ENCODE data around the gene F2RL2.
A peak's percentile ranks its signal among the peaks of the same experiment; 100 is the strongest.
"Not testable (repeated sequence)": the region's sequence is repeated elsewhere in the genome, so short reads cannot be mapped to it uniquely, and the experiment has no call there.

F2RL2 gene

DNA sequence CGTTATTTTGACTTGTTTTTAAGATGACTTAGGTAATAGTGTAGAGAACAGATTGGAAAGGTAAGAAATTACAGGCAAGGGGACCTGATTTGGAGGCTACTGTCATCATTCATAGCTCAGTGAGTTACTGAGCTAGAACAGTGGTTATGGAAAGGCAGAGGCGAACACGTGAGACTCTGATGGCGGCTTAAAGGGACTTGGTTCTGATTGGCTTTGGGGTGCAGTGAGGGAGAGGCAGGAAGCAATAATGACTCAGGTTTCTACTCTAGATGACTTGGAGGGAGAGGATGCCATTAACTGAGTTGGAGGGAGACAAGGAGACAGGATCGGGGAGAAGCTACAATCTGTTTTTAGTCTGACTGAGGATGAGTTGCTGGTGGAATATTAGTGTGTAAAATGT lies 3.0 kb downstream of the F2RL2 start:
- DNase-seq, result no peak

DNA sequence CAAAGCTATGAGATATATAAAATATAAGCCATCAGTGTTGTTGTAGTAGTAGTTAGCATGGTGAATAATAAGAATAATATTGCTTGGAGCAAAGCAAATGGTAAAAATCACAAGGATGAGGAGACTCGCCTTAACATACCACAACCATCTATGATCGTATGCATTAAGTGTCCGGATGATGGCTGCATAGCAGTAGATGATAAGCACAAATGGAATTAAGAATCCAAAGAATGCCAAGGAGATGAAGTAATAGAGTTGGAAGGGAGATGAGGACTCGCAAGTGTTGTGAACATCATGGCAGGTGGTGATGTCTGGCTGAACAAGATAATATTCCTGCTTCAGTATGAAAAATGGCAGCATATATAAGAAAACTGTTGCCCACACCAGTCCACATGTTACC lies 5.5 kb downstream of the F2RL2 start:
- DNase-seq, result peak; percentile 89

DNA sequence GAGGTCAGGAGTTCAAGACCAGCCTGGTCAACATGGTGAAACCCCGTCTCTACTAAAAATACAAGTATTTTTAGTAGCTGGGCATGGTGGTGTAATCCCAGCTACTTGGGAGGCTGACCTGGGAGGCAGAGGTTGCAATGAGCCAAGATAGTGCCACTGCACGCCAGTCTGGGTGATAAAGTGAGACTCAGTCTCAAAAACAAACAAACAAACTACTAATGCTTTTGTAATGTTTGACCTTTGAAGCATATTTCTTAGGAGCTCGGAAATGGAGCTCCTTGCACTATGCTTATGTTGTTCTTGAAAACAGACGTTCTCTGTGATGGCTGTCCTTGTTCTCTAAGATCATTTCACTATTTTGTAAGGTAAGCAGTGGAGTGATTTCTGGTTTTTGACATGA lies 6.0 kb downstream of the F2RL2 start:
- DNase-seq, result peak; percentile 35

DNA sequence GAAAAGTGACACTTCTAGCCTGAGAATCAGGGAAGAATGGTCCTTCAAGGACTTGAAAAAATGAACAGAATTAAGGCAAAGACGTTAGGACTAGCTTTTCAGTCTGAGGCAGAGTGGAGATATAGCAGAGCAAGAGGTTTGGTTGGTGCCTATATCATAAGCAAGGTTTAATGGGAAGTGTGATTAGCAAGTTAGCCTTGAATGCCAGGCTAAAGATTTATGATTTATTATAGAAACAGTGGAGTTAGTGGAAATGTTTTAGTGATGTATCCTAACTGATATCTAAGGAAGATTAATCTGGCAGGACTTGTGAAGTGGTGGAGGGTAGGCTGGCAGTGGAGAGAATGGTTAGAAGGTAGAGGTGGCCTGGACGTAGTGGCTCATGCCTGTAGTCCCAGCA lies 7.0 kb downstream of the F2RL2 start:
- DNase-seq, result no peak

DNA sequence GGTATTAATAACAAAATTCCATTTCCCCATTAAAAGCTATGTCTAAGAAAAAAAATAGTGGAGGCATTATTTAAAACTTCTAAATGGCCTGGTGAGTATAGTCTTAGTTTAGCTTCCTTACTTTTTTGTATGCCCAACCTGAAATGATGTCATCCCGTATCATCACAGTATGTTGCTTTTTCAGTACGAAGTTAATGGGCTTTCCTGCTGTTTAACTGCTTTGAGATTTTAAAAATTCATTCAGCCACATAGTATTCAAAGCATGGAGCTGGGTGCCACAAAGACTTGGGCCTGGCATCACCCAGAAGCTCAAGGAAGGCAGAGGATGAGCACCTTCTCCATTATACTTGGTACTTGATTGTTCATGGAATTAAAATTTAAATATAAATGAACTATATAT lies 7.4 kb downstream of the F2RL2 start:
- DNase-seq, result no peak

DNA sequence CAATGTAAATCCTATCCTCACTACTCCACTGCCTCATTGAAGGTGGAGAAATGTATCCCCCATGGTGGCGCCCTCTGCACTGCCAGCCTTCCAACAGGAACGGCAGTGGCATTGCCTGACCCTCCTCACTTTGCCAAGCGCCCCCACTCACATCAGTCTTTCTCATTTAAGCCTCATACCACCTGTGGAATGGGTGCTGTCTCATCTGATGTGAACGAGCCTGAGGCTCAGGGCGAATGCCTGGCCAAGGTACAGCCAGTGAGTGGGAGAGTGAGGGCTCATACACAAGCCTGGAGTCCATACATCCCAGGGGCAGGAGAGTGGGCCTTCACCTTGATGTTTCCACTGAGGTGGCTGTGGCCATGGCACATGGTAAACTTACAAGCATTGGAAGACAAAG lies 10.3 kb downstream of the F2RL2 start:
- DNase-seq, result no peak

DNA sequence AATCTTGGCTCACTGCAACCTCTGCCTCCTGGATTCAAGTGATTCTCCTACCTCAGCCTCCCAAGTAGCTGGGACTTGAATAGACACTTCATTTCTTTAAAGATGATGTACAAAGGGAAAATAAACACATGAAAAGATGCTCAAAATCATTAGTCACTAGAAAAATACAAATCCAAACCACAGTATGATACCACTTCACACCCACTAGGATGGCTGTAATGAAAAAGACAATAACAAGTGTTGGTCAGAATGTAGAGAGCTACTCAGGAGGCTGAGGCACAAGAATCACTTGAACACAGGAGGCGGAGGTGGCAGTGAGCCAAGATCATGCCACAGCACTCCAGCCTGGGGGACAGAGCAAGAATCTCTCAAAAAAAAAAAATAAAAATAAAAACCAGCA lies 13.0 kb downstream of the F2RL2 start:
- no peak for DNase-seq

DNA sequence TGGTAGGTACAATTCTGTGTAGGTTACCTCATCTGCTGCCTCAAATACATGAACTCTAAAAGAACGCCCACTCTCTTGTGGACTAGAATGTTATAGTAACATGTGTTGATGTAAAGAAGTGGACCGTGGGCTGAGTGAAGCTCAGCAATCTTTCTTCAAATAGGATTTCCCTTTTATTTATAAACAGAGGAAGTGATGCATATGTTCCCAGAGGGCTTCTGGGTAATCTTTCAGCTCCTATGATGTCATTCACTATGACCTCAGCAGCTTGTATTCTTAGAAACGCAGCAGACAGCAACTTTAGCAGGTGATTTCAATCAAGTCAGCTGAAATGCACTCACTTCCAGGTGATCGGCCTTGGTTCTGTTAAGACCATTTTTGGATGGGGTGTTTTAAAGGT lies 14.4 kb downstream of the F2RL2 start:
- DNase-seq, result peak; percentile 73

DNA sequence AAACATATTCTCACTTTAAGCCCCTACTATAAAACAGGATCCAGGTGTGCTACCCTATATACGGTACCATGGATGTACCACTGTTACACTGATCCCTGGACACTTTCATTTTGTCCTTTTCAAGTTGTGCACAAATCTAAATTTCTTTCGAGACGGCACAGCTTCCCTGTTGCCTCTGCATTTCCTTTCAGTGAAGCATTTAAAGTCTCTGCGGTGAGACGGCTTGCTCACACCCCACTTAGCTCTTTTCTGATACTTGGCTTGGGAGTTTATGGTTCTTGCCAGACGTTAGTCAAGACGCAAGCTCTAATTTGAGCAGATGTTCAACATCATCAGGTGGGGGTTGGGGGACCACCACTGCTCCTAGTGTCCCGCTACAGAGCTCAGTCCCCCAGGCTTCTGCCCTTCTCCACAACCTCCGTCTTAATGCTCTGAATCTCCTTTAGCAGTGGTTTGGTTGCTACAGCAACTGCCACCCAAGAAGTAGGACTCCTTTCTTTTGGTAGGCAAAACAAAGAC lies 15.8 kb downstream of the F2RL2 start:
- no peak for DNase-seq

DNA sequence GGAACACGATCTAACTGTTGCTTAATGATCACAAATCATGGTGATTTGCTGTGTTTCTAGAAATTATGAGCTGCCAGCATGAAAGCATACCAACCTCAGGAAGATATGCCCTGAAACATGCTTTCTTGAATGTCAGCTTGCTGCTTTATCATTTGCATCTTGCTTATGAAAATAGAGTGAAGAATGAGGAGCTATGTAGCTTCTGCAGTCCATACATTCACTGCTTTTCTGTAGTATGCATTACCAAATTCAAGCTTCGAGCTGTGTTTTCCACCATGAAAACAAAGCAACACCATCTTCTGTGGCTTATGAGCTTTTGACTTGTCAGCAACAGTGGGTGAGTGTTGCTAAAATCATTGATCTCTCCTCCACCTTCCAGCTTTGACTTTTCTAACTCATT lies 16.5 kb downstream of the F2RL2 start:
- DNase-seq, result no peak

DNA sequence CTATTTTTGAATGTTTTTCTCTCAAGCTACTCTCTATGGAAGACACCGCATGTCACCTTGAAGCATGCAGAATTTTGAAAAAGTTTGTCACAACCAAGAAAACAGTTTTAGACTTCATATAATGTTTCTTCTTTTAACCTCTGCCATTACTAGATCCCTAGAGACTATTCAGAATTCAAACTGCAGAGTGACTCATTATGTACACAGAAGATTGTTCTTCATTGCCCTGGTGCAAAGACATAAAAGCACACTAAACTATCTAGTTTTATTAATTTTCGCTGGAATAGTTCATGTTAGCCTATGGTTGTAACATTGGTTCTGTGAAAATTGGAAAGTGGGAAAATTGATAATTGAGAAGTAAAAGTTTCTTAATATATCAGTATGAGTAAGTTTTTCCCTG lies 18.4 kb downstream of the F2RL2 start:
- DNase-seq, result no peak

DNA sequence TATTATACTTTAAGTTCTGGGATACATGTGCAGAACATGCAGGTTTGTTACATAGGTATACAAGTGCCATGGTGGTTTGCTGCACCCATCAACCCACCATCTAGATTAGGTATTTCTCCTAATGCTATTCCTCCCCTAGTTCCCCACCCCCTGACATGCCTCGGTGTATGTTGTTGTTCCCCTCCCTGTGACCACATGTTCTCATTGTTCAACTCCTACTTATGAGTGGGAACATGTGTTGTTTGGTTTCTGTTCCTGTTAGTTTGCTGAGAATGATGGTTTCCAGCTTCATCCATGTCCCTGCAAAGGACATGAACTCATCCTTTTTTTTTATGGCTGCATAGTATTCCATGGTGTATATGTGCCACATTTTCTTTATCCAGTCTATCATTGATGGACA lies 19.2 kb downstream of the F2RL2 start:
- not testable (repeated sequence) for DNase-seq

DNA sequence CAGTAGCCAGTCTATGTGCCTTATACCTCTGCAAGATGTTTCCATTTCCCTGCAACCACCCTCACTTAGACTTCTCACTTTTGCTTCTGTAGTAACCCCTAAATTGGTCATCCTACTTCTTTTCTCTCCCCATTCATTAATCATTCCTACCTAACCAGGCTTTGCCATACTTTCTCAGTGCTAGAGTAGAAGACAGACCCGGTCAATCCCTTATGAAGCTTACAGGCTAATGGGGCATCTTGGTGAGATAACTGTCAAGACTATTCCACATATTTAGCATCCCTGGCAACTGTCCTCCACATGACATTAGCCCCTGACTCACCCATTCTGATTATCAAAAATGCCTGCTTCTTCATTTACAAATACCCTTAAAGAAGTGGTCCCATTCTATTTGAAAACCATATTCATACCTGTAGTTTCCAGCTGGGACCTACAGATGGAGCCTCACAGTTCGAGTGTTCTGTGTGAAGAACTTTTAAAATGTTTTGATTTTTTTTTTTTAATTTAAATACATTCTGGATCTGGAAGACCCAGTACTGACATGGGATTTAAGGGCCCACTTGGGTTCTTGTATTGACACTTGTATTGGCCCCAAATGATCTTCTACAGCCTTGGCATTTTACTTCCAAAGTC lies 21.0 kb downstream of the F2RL2 start:
- peak; percentile 9 for DNase-seq

DNA sequence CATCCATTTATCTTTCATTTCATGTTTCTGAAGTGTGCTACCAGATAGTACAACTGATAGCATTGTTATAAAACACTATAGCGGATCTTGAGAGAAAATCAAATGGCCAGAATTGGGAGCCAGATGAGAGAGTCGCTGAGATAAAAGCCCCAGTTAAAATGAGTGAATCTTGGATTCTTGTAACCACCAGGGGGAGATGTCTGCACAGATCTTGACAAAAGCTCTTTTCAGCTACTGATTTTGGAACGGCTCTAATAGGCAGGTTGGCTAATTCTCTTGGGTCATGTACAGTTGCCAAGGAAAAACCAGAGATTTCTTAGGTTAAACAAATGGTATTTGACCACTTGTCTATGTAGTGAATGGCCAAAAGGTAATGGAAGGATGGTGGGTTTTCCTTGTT lies 21.7 kb downstream of the F2RL2 start:
- peak; percentile 63 for DNase-seq

DNA sequence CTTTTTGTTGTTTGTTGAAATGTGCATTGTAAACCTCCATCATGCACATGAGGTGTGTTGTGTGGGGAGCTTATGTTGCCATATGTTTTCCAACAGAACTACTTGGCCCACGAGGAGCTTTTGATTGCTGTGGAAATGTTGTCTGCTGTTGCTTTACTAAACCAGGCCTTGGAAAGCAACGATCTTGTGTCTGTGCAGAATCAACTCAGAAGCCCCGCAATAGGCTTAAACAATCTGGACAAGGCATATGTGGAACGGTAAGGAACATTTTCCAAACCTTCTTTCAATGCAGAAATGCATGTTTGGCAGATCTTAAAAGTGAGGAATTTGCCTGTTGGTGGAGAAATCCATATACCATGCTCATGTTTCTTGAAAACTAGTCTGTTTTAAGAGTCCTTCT lies 22.5 kb downstream of the F2RL2 start:
- DNase-seq, result no peak

DNA sequence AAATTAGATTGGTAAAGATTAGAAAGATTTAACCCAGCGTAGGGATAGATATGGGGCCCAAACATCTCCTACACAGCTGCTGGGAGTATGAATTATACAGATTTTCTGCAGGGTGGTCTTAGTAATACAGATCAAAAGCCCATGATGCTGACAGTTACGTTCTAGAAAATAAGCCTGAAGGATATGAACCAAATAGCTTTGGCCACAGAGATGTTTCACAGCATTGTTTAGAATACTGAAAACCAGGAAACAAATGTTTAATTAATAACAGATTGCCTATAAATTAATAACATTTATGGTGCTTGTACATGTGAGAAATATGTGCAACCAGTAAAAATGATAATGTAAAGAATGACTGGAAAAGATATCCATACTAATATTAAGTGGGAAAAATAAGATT lies 24.7 kb downstream of the F2RL2 start:
- no peak for DNase-seq

DNA sequence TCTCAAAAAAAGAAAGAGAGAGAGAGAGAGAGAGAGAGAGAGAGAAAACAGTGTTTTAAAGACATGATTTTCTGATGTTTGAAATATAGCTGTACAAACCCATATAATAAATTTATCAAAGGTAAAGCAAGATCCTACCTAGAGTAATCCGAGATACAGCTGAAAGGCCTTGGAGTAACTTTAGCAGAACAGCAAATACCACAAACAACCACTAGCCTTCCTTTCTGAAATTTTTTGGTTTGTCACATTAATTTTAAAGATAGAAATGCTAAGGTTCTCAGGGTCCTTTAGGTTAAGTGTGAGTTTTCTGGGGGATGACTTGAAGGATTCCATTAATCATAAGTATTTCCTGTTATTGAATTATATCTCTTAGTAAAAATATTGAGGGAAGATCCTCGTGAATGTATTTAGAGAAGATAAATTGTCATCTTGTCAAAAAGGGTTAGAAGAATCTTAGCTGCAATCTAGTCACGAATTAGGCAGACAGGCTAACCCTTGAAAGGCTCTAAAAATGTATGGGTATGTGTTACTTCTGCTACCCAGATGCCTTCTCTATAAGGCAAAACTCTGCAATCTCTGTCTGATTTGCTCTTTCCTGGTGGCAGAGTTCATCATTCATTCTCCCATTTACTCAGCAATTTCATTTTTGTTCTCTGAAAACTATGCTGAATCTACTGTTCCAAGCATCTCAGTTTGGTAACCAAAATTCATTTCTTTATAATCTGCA lies 27.3 kb downstream of the F2RL2 start:
- no peak for DNase-seq

DNA sequence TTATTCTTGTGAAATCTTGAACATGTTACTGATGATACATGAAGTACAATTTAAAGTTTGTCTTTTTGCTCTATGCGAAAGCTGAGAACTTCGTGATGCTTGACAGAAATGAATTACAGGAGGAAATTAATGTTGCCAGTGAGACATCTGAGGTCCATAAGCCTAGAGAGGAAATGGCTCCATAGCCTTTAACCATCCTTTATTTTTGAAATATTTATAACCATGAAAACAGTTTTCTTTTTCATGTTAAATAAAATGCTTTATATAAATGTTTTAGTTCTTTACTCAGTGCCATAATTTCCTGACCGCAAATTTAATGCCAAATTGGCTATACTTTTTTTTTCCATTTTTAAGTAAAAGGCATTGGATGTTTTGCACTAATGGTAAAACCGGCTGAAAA lies 29.1 kb downstream of the F2RL2 start:
- DNase-seq, result no peak

DNA sequence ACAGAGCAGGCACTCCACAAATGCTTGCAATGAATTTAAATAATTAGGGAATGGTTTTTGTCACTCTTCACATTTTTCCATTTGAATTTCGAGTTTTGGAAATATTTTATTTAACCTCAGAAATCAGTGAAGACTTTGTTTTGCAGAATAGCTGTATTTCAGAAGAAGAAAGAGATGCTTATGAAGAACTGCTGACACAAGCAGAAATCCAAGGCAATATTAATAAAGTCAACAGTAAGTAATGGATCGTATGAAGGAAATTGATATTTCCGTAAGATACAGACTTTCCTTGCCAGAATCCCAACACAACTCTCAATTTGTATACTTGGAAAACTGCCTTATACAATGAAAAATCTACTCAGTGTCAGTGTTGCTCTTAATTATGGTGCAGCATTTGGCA lies 30.5 kb downstream of the F2RL2 start:
- no peak for DNase-seq

DNA sequence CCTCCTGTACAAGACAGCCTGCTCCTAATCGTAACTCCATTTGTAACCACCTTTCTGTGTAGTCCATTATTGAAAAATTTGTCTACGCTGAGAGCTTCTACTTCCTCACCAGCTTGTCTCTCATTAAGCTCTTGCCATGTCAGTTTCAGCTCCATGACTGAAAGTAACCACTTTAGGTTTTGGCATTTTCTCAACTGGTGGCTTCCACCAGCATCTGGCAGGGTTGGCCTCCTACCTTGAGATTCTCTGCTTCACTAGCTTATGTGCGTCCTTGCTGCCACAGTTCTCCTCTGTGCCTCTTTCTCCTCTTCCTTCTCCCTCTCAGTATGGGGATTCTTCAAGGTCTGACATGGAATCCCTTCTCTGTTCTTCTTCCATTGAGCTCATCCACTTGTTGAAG lies 31.8 kb downstream of the F2RL2 start:
- DNase-seq, result no peak

DNA sequence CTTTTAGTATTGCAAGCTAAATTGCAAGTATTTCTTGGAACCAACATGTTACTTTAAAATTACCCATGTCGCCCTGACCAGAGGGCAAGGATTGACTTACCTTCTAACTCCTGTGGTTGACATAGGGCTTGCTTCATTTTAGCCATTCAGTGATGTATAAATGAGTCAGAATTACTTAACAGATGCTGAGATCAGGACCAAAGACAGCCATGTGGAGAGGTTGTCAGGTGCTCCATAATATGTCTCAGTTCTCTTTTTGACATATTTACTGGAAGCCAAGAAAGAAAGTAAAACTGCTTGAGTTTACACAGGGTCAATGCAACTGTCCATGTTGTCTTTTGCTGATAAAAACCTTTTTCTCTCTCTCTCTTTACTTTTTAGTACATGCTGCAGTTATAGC lies 33.2 kb downstream of the F2RL2 start:
- DNase-seq, result peak; percentile 20

DNA sequence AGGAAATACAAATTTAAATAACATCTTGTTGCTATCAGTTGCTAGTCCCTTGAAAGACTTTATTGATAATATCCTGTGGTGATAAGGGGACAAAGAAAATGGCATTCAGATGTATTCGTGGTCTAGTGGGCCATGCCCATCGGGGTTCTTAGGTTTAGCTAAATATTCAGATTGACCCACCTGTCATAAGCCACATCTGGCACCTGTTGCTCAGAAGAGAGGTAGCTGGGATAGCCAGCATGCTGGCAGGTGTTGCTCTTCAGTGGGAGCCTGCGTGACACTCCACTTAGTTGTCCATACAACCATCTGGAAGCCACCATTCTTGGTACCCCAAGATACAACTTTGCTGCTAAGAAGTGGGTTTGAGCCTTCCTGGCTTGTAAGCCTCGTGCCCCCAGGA lies 36.7 kb downstream of the F2RL2 start:
- DNase-seq, result no peak

DNA sequence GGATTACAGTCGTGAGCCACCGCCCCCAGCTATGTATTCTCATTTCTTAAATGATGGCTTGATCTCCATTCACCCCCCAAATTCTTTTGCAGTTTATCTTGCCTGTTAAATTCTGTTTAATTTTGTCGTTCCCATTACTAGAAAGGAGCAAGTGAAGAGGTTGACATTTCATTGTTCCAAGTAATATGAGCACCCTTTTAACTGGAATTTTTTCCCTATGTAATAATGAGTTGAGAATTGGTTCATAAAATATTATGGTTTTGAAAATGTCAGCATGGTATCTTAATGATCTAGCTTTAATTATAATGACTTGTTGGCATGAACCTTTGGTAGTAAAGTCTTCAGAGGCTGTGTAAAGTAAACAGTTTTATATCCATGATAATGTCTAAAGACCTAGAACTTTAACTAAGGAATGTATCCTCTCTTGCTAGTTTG lies 37.4 kb downstream of the F2RL2 start:
- DNase-seq, result no peak

DNA sequence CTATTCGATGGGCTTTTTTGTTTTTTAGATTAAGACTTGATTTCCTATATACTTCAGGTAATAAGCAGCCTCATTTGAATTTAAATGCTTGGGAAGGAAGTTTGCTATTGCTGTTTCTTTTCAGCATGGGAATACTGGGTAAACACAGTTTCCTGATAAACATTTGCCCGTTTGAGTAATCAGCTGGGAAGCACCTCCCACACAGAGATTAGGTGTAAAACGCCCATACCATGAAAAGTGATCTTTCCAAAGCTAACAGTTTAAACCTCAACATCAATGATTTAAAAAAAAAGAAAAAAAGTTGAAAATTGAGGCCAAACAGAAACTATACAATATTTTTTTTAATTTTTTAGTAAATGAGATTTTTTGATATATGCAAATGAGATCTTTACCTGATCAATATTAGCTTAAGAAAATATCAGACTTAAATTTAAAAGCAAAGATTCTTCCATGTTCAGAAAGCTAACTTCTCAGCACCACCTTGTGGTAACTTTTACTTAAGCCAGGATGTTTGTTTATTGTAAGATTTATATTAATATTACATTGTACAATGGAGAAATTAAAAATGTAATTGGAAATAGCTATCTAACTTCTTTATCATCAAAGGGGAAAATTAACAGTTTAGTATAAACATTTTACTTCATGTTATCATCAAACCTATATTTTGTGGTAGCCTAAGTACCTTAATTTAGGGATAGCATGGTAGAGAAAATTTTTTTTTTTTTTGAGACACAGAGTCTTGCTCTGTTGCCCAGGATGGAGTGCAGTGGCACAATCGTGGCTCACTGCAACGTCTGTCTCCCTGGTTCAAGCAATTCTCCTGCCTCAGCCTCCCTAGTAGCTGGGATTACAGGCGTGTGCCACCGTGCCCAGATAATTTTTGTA lies 39.8 kb downstream of the F2RL2 start:
- peak; percentile 21 for DNase-seq

Measured in HCEC 1CT (cell line).